ENCODE data around the gene SAA2.
"Not testable (repeated sequence)": the region's sequence is repeated elsewhere in the genome, so short reads cannot be mapped to it uniquely, and the experiment has no call there.

The SAA2 gene

GRCh38 chr11:18247191-18247581 is 1.3 kb downstream of the SAA2 start:
- DNase-seq (ENCODE audit: low spot score) = not testable (repeated sequence)

GRCh38 chr11:18246379-18247190 is 1.9 kb downstream of the SAA2 start:
- not testable (repeated sequence) for DNase-seq (ENCODE audit: low spot score)

GRCh38 chr11:18245396-18245795 is 3.1 kb downstream of the SAA2 start:
- DNase-seq (ENCODE audit: low spot score) = no peak

- no peak for DNase-seq (ENCODE audit: low spot score)
These were observed 4.6 kb downstream of the SAA2 start for GRCh38 chr11:18243783-18244362.

- DNase-seq (ENCODE audit: low spot score) = no peak
These were observed 8.8 kb downstream of the SAA2 start for GRCh38 chr11:18239655-18240054.

- DNase-seq (ENCODE audit: low spot score) = no peak
These were observed 11.7 kb downstream of the SAA2 start, which contains the start of gene SAA4 for GRCh38 chr11:18236664-18237356. Gene SAA4 (minus strand): TSS chr11:18236802. CDS start chr11:18235926, 876 bp downstream.

GRCh38 chr11:18235394-18236334 is 12.8 kb downstream of the SAA2 start:
- DNase-seq (ENCODE audit: low spot score) = no peak

GRCh38 chr11:18233912-18234311 is 14.6 kb downstream of the SAA2 start:
- no peak for DNase-seq (ENCODE audit: low spot score)

- no peak for DNase-seq (ENCODE audit: low spot score)
These were observed 17.6 kb downstream of the SAA2 start for GRCh38 chr11:18230859-18231258.

GRCh38 chr11:18229501-18229900 is 19.0 kb downstream of the SAA2 start:
- no peak for DNase-seq (ENCODE audit: low spot score)

- no peak for DNase-seq (ENCODE audit: low spot score)
These were observed 22.6 kb downstream of the SAA2 start for GRCh38 chr11:18225913-18226312.

GRCh38 chr11:18223591-18224387 is 24.7 kb downstream of the SAA2 start:
- no peak for DNase-seq (ENCODE audit: low spot score)

GRCh38 chr11:18222814-18223421 is 25.6 kb downstream of the SAA2 start:
- DNase-seq (ENCODE audit: low spot score) = no peak

GRCh38 chr11:18221274-18221876 is 27.1 kb downstream of the SAA2 start:
- no peak for DNase-seq (ENCODE audit: low spot score)

- DNase-seq (ENCODE audit: low spot score) = no peak
These were observed 39.4 kb downstream of the SAA2 start for GRCh38 chr11:18209058-18209457.

- no peak for DNase-seq (ENCODE audit: low spot score)
These were observed 43.7 kb downstream of the SAA2 start for GRCh38 chr11:18204771-18205170.

- no peak for DNase-seq (ENCODE audit: low spot score)
These were observed 44.2 kb downstream of the SAA2 start for GRCh38 chr11:18204220-18204619.

- no peak for DNase-seq (ENCODE audit: low spot score)
These were observed 44.7 kb downstream of the SAA2 start for GRCh38 chr11:18203723-18204122.

- DNase-seq (ENCODE audit: low spot score) = not testable (repeated sequence)
These were observed 50.7 kb downstream of the SAA2 start for GRCh38 chr11:18197738-18198137.

GRCh38 chr11:18196532-18196931 is 51.9 kb downstream of the SAA2 start:
- no peak for DNase-seq (ENCODE audit: low spot score)

Data from left forelimb (tissue), 1 donor.